Activated T-helper 1 cell treated with anti-CD3 and anti-CD28 coated beads, Interleukin-12 subunit alpha, Interleukin-12 subunit beta, Interleukin-2, Interleukin-4 antibody, amounts not matched to agents 30 ng/mL and 10 ng/mL and 1 ng/mL, durations not matched to agents 14 hours and 24 hours and 36 hours (primary cell): ENCODE measurements around the gene ATP10B. TPM values are rescaled to one million over a fixed set of nuclear protein-coding genes. Genes with fewer than 3 reads are reported as not detected.

Source experiments
- DNase-seq: peaks from one replicate; pipeline ENCODE4 v3.0.0; 2021; ENCODE audit warnings: low spot score
- H3K27ac Mint-ChIP-seq: one replicate; pipeline ENCODE4 v1.8.0; 2021; ENCODE audit warnings: mild to moderate bottlenecking, mixed read lengths
- H3K27me3 Mint-ChIP-seq: one replicate; pipeline ENCODE4 v1.8.0; 2022; ENCODE audit warnings: mild to moderate bottlenecking, moderate library complexity, mixed read lengths; ENCODE audit not compliant: insufficient read depth
- H3K36me3 Mint-ChIP-seq: one replicate; pipeline ENCODE4 v1.8.0; 2021; ENCODE audit warnings: low read depth, mixed read lengths
- H3K4me1 Mint-ChIP-seq: one replicate; pipeline ENCODE4 v1.8.0; 2021; ENCODE audit warnings: low read depth, mixed read lengths
- H3K4me3 Mint-ChIP-seq: one replicate; pipeline ENCODE4 v1.8.0; 2021; ENCODE audit warnings: mild to moderate bottlenecking, moderate library complexity, mixed read lengths
- H3K9me3 Mint-ChIP-seq: one replicate; pipeline ENCODE4 v1.8.0; 2021; ENCODE audit warnings: mixed read lengths
- intact Hi-C: fragments of 100-400 bp; cut with micrococcal nuclease; formaldehyde crosslinking; loops from one replicate; pipeline ENCODE4 v1.15.1; 2024
- total RNA-seq: library from RNA; stranded (reverse); gene quantifications from 2 replicates; pipeline ENCODE4 v1.2.3, GENCODE V29; 2022

Gene ATP10B
- total RNA-seq, 1 donor from 2014 or later = not detected

DNA sequence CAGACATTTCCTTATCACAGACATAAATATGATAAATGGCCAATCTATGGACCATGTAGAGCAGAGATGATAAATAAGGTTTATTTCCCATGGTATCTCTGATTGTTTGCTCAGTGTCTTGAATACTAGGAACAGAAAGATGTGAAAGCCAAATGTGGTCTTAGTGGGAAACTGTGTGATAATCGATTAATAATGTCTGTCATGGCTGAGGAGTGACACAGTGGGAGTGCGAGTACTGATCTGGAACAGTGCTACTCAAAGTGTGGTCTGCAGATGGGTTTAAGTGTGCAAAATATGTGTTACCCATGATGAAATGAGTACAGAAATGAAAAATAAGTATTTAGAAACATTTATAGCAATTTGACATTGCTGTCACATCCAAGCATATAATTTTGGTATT lies 337.8 kb downstream of the ATP10B start:
- Mint-ChIP-seq H3K27me3 (peaks cover 5% of the 10 kb centered on the region), H3K4me3 (no peak overlapping the region), H3K36me3 (peaks cover 11% of the 10 kb centered on the region), H3K9me3 (no peaks in the 10 kb centered on the region), H3K4me1 (peaks cover 13% of the 10 kb centered on the region), H3K27ac (no peak overlapping the region)
- no peak for DNase-seq
- intact Hi-C loops = no loop called here

DNA sequence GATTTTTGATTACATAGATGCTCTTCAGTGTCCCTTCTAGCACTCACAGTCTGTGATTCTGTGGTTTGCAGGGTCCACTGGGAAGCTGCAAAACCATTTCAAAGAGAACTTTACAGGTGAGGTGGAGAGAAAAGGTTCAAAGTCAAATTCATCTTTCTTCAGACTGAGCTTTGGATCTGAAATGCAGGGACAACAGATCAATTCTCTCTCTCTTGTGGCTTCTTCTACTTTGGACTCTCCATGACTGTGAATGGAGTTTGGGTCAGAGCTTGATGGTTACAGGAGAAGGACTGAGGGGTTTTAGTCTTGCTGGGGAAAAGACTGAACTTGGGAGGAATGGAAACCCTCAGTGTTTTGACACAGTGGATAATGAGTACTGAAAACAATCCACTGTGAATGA lies 338.5 kb downstream of the ATP10B start:
- no peak overlapping the region for H3K27ac Mint-ChIP-seq
- peaks cover 20% of the 10 kb centered on the region for H3K4me1 Mint-ChIP-seq
- no peaks in the 10 kb centered on the region for H3K9me3 Mint-ChIP-seq
- peaks cover 11% of the 10 kb centered on the region for H3K36me3 Mint-ChIP-seq
- DNase-seq = no peak
- H3K27me3 Mint-ChIP-seq = peaks cover 5% of the 10 kb centered on the region
- H3K4me3 Mint-ChIP-seq = no peak overlapping the region
- intact Hi-C loops = no loop called here
